H1 (cell line): ENCODE data around the gene GPATCH2L. TPM values are rescaled to one million over a fixed set of nuclear protein-coding genes. Genes with fewer than 3 reads are reported as not detected.

Experiments
- CTCF ChIA-PET: fragments of 300-600 bp; sonication (Branson Sonifier 250); formaldehyde crosslinking; loops from one replicate; lab custom pipeline; 2021; ENCODE audit not compliant: partially characterized antibody; lab: Charles Lee
- POLR2A ChIA-PET: fragments of 300-600 bp; sonication (Branson Sonifier 250); formaldehyde crosslinking; loops from one replicate; lab custom pipeline; 2021; ENCODE audit warnings: inconsistent platforms; ENCODE audit not compliant: partially characterized antibody; lab: Charles Lee
- DNase-seq, 2 experiments: peaks; one replicate each; pipeline versions ENCODE4 v3.0.0 to v3.0.0-alpha.2; 2010 to 2022; ENCODE audit warnings: low spot score in 2 of 2, low read depth in 1 of 2, mixed read lengths in 1 of 2
- FAIRE-seq: peaks from 2 replicates; lab custom pipeline; 2011; peaks lifted over from hg19 to GRCh38; lab: Jason Lieb, UNC
- H2AFZ ChIP-seq: 2 replicates; pipeline ENCODE4 v1.8.1; 2012; ENCODE audit warnings: low read length, inconsistent platforms
- H2AK5ac ChIP-seq: 2 replicates; pipeline ENCODE4 v1.6.1; 2013; ENCODE audit warnings: low read depth, low read length
- H2BK120ac ChIP-seq: replicated peaks from 2 replicates; pipeline ENCODE3; 2013; ENCODE audit warnings: low read depth, low read length, inconsistent platforms
- H2BK12ac ChIP-seq: 2 replicates; pipeline ENCODE4 v1.6.1; 2013; ENCODE audit warnings: low read depth, low read length
- H2BK15ac ChIP-seq: 2 replicates; pipeline ENCODE4 v1.6.1; 2013; ENCODE audit warnings: low read length
- H2BK20ac ChIP-seq: 2 replicates; pipeline ENCODE4 v1.6.1; 2013; ENCODE audit warnings: low read length
- H2BK5ac ChIP-seq: 2 replicates; pipeline ENCODE4 v1.6.1; 2013; ENCODE audit warnings: low read depth, low read length
- H3K14ac ChIP-seq: 2 replicates; pipeline ENCODE4 v1.6.1; 2013; ENCODE audit warnings: inconsistent platforms; ENCODE audit not compliant: insufficient read length
- H3K18ac ChIP-seq: 2 replicates; pipeline ENCODE4 v1.6.1; 2013; ENCODE audit warnings: low read length; ENCODE audit errors: extremely low read depth
- H3K23ac ChIP-seq: 2 replicates; pipeline ENCODE4 v1.6.1; 2013; ENCODE audit warnings: inconsistent platforms; ENCODE audit not compliant: insufficient read length
- H3K23me2 ChIP-seq: 2 replicates; pipeline ENCODE4 v1.6.1; 2013; ENCODE audit warnings: low read depth, low read length
- H3K27ac ChIP-seq: 2 replicates; pipeline ENCODE4 v1.6.1; 2011; ENCODE audit warnings: low read depth, low read length, inconsistent platforms
- H3K27me3 ChIP-seq, 4 experiments: replicated peaks in 1 of 4; 1 replicate in 1 of 4; 2 replicates in 3 of 4; pipeline versions ENCODE4 v1.6.1 to v1.8.1; 2011 to 2013; ENCODE audit warnings: low read length in 3 of 4, mild to moderate bottlenecking in 3 of 4, inconsistent platforms in 2 of 4, mixed read lengths in 2 of 4, moderate library complexity in 1 of 4; ENCODE audit not compliant: control insufficient read depth in 3 of 4, insufficient read depth in 3 of 4; ENCODE audit errors: extremely low read depth in 1 of 4
- H3K36me3 ChIP-seq, 4 experiments: 2 replicates each; pipeline versions ENCODE4 v1.6.1 to v1.8.1; 2011 to 2013; ENCODE audit warnings: mild to moderate bottlenecking in 4 of 4, low read length in 3 of 4, moderate library complexity in 2 of 4, control low read depth in 1 of 4, inconsistent platforms in 1 of 4; ENCODE audit not compliant: insufficient read depth in 4 of 4, control insufficient read depth in 2 of 4
- H3K4ac ChIP-seq: replicated peaks from 2 replicates; pipeline ENCODE3; 2013; ENCODE audit warnings: low read length, low read depth, mixed read lengths, inconsistent platforms; ENCODE audit not compliant: insufficient read length
- H3K4me1 ChIP-seq, 4 experiments: replicated peaks in 1 of 4; 1 replicate in 1 of 4; 2 replicates in 3 of 4; pipeline versions ENCODE4 v1.6.1 to v1.8.1; 2011 to 2013; ENCODE audit warnings: low read length in 3 of 4, inconsistent platforms in 2 of 4, mixed read lengths in 1 of 4; ENCODE audit not compliant: insufficient read depth in 4 of 4, control insufficient read depth in 3 of 4
- H3K4me2 ChIP-seq, 2 experiments: 2 replicates each; pipeline versions ENCODE4 v1.6.1 to v1.8.1; 2011 to 2013; ENCODE audit warnings: low read depth in 2 of 2, low read length in 2 of 2, control low read depth in 1 of 2, inconsistent platforms in 1 of 2, mild to moderate bottlenecking in 1 of 2; ENCODE audit not compliant: insufficient read depth in 1 of 2
- H3K4me3 ChIP-seq, 4 experiments: fragments of 200-600, 300-600 bp in 1 of 4; sonication (generic), shearing (Covaris generic), sonication (Bioruptor Twin) in 1 of 4; 2 replicates each; pipeline versions ENCODE4 v1.5.1 to v1.8.1; 2011 to 2016; ENCODE audit warnings: low read length in 4 of 4, low read depth in 3 of 4, control low read depth in 2 of 4, inconsistent platforms in 2 of 4, mild to moderate bottlenecking in 2 of 4, mixed read lengths in 1 of 4, moderate library complexity in 1 of 4; ENCODE audit not compliant: insufficient read depth in 2 of 4; ENCODE audit errors: extremely low read depth in 1 of 4
- H3K56ac ChIP-seq: replicated peaks from 2 replicates; pipeline ENCODE3; 2013; ENCODE audit warnings: low read depth, mild to moderate bottlenecking, mixed read lengths, low read length, inconsistent platforms; ENCODE audit not compliant: insufficient read length
- H3K79me1 ChIP-seq: 2 replicates; pipeline ENCODE4 v1.6.1; 2013; ENCODE audit warnings: low read depth, low read length, control low read depth
- H3K79me2 ChIP-seq, 2 experiments: 2 replicates each; pipeline versions ENCODE4 v1.6.1 to v1.8.1; 2012 to 2013; ENCODE audit warnings: low read length in 2 of 2, mild to moderate bottlenecking in 2 of 2, inconsistent platforms in 1 of 2; ENCODE audit not compliant: insufficient read depth in 2 of 2, control insufficient read depth in 1 of 2
- H3K9ac ChIP-seq, 4 experiments: replicated peaks in 1 of 4; 1 replicate in 1 of 4; 2 replicates in 3 of 4; pipeline versions ENCODE4 v1.6.1 to v1.8.1; 2011 to 2013; ENCODE audit warnings: low read depth in 3 of 4, low read length in 3 of 4, control low read depth in 2 of 4, mild to moderate bottlenecking in 2 of 4, moderate library complexity in 2 of 4, inconsistent platforms in 1 of 4; ENCODE audit errors: extremely low read depth in 1 of 4
- H3K9me3 ChIP-seq, 2 experiments: 2 replicates each; pipeline versions ENCODE4 v1.6.1 to v1.8.1; 2012 to 2013; ENCODE audit warnings: mild to moderate bottlenecking in 2 of 2, moderate library complexity in 2 of 2, control low read depth in 1 of 2, inconsistent platforms in 1 of 2, low read depth in 1 of 2, low read length in 1 of 2, mixed read lengths in 1 of 2; ENCODE audit not compliant: insufficient read depth in 2 of 2
- H4K20me1 ChIP-seq, 2 experiments: replicated peaks in 1 of 2; 2 replicates each; pipeline versions ENCODE3 to v1.8.1; 2011 to 2013; ENCODE audit warnings: inconsistent platforms in 2 of 2, low read length in 2 of 2, mild to moderate bottlenecking in 1 of 2; ENCODE audit not compliant: insufficient read depth in 2 of 2, control insufficient read depth in 1 of 2
- H4K5ac ChIP-seq: 2 replicates; pipeline ENCODE4 v1.6.1; 2013; ENCODE audit warnings: low read length, low read depth, mixed read lengths, inconsistent platforms; ENCODE audit not compliant: insufficient read length
- H4K8ac ChIP-seq: 2 replicates; pipeline ENCODE4 v1.8.0; 2013; ENCODE audit warnings: mild to moderate bottlenecking, moderate library complexity, low read length, inconsistent platforms; ENCODE audit not compliant: insufficient read depth; ENCODE audit errors: extremely low read depth
- H4K91ac ChIP-seq: replicated peaks from 2 replicates; pipeline ENCODE3; 2013; ENCODE audit warnings: low read length, mixed read lengths, inconsistent platforms; ENCODE audit not compliant: insufficient read length
- ATF3 ChIP-seq: IDR thresholded peaks from 2 replicates; pipeline ENCODE4 v1.6.1; 2011; ENCODE audit warnings: low read depth, mild to moderate bottlenecking, low read length; ENCODE audit not compliant: insufficient read depth
- BCL11A ChIP-seq, 2 experiments: IDR thresholded peaks; one replicate each; pipeline ENCODE4 v1.6.1; 2011; ENCODE audit warnings: low read depth in 2 of 2, low read length in 2 of 2, mild to moderate bottlenecking in 2 of 2
- CHD2 ChIP-seq: IDR thresholded peaks from 2 replicates; pipeline ENCODE4 v1.6.1; 2012; ENCODE audit warnings: low read length, improper control_type of control experiment
- EZH2 ChIP-seq: fragments of 200-600 bp; sonication (generic); IDR thresholded peaks from 2 replicates; pipeline ENCODE4 v1.7.1; 2012; ENCODE audit warnings: low read depth, mild to moderate bottlenecking, moderate library complexity, low read length, inconsistent platforms; ENCODE audit not compliant: severe bottlenecking
- POLR2AphosphoS5 ChIP-seq: IDR thresholded peaks from 2 replicates; pipeline ENCODE4 v1.6.1; 2011; ENCODE audit warnings: low read depth, low read length
- RBBP5 ChIP-seq: IDR thresholded peaks from 2 replicates; pipeline ENCODE4 v1.7.1; 2012; ENCODE audit warnings: low read depth, mild to moderate bottlenecking, inconsistent platforms, low read length, moderate library complexity, borderline replicate concordance
- RXRA ChIP-seq: IDR thresholded peaks from 2 replicates; pipeline ENCODE4 v1.6.1; 2011; ENCODE audit warnings: low read depth, mild to moderate bottlenecking, low read length, moderate library complexity; ENCODE audit not compliant: insufficient read depth
- SRF ChIP-seq: IDR thresholded peaks from 2 replicates; pipeline ENCODE4 v1.6.1; 2011; ENCODE audit warnings: mild to moderate bottlenecking, low read depth, low read length, moderate library complexity
- SUZ12 ChIP-seq: fragments of 200-600 bp; sonication (generic); IDR thresholded peaks from 2 replicates; pipeline ENCODE4 v1.6.1; 2012; ENCODE audit warnings: mild to moderate bottlenecking, inconsistent platforms, low read length, moderate library complexity, mixed read lengths
- TEAD4 ChIP-seq: IDR thresholded peaks from 2 replicates; pipeline ENCODE4 v1.6.1; 2012; ENCODE audit warnings: low read depth, low read length, inconsistent platforms, mixed read lengths
- WGBS, 2 experiments: shearing (Covaris generic) in 1 of 2; methylation state at CpG; one replicate each; pipeline versions ENCODE4 v1.1.6 to v1.1.7; 2013 to 2015; ENCODE audit warnings: low lambda C conversion rate in 2 of 2, mixed read lengths in 2 of 2, inconsistent platforms in 1 of 2, low coverage in 1 of 2, missing lambda C conversion rate in 1 of 2; ENCODE audit not compliant: insufficient replicate concordance in 2 of 2, insufficient coverage in 1 of 2, insufficient read length in 1 of 2; ENCODE audit errors: extremely low coverage in 1 of 2, missing lambda C conversion rate in 1 of 2; 5-methylcytosine and 5-hydroxymethylcytosine counted together
- polyA plus RNA-seq, 7 experiments: library from polyadenylated mRNA; depleted of rRNA in 3 of 7; stranded (reverse) in 5 of 7; unstranded in 2 of 7; fragments of >200 nt in 5 of 7; fragments of 200-250 nt in 2 of 7; gene quantifications; 1 replicate in 5 of 7; 2 replicates in 1 of 7; 4 replicates in 1 of 7; pipeline versions ENCODE4 v1.2.1 to v1.2.3, GENCODE V29; 2011 to 2013; ENCODE audit warnings: missing spikeins in 2 of 7, mixed read lengths in 2 of 7
- total RNA-seq: library from RNA; stranded (reverse); fragmentation: NEBNext Ultra II Directional; extraction: Animal tissue kit (Norgen Biotek cat#: 25700); gene quantifications from 2 replicates; pipeline ENCODE4 v1.2.1, GENCODE V29; 2021

Gene GPATCH2L
- total and polyA plus RNA-seq, 2 of the 8 experiments (the other 6 are each of a cell fraction or from before 2014, with no cell fraction given): 26.0 to 54.9 TPM

- H3K18ac ChIP-seq: no peak overlapping the region
- ChIA-PET CTCF (interaction anchor here (0.6 kb wide), 1 partner anchor 223 kb away, joined by 3 read pairs; no protein-coding TSS in a partner anchor), POLR2A (no interaction called here)
- H2AK5ac ChIP-seq: no peak overlapping the region
- H2BK5ac ChIP-seq: no peak overlapping the region
- peaks cover 0 to 46% (median 18%) of the 10 kb centered on the region in 4 experiments; a peak in 6 of 8 replicates for H3K36me3 ChIP-seq
- H3K56ac ChIP-seq: no peak overlapping the region
- no peak overlapping the region for H3K14ac ChIP-seq
- H2AFZ ChIP-seq: no peak overlapping the region
- WGBS, 2 experiments: 83% methylated on average over 8 of the region's 8 CpGs; no CpG with 5 or more reads in 1 of the 2 experiments
- no peak overlapping the region for H4K5ac ChIP-seq
- H3K27me3 ChIP-seq: no peaks in the 10 kb centered on the region
- peaks cover 3 to 10% of the 10 kb centered on the region in 2 experiments for H4K20me1 ChIP-seq
- no peak overlapping the region; a peak in 1 of 7 replicates for H3K9ac ChIP-seq
- no peak overlapping the region for H3K23ac ChIP-seq
- H2BK120ac ChIP-seq: no peak overlapping the region
- H3K4ac ChIP-seq: no peak overlapping the region
- no peak overlapping the region for H3K4me3 ChIP-seq
- no peaks in the 10 kb centered on the region; a peak in 1 of 7 replicates for H3K4me1 ChIP-seq
- H3K23me2 ChIP-seq: no peaks in the 10 kb centered on the region
- no peaks in the 10 kb centered on the region for H3K9me3 ChIP-seq
- no peak for FAIRE-seq
- no peak overlapping the region for H3K4me2 ChIP-seq
- H3K79me2 ChIP-seq: peaks cover 3 to 87% of the 10 kb centered on the region in 2 experiments
- H3K27ac ChIP-seq: no peak overlapping the region
- no peak overlapping the region for H2BK12ac ChIP-seq
- H3K79me1 ChIP-seq: peaks cover 12% of the 10 kb centered on the region
- H2BK15ac ChIP-seq: no peak overlapping the region
- H4K91ac ChIP-seq: no peak overlapping the region
- no peak for DNase-seq
- no peak overlapping the region for H2BK20ac ChIP-seq
- no peak overlapping the region; the same call in 1 of the 2 replicates for H4K8ac ChIP-seq
- no peak for TF ChIP-seq SUZ12
- TF ChIP-seq TEAD4: no peak
- TF ChIP-seq RBBP5: no peak
- no peak for TF ChIP-seq ATF3
- no peak for TF ChIP-seq CHD2
- no peak for TF ChIP-seq BCL11A (IDR thresholded peaks at IDR 0.05; ENCODE audit: low read depth in 2 of 2, low read length in 2 of 2)
- no peak for TF ChIP-seq POLR2AphosphoS5
- no peak for TF ChIP-seq RXRA
- no peak for TF ChIP-seq EZH2
- no peak for TF ChIP-seq SRF
Measured at GRCh38 chr14:76163668-76164363, 12.1 kb downstream of the GPATCH2L start.
